Heart right ventricle (tissue), 16 donors: ENCODE data around the gene ATP6V0B. TPM values are rescaled to one million over a fixed set of nuclear protein-coding genes. Genes with fewer than 3 reads are reported as not detected.
A peak's percentile ranks its signal among the peaks of the same experiment; 100 is the strongest.

Experiments
- ATAC-seq, 8 donors: fragments of 200-7000 bp; cut with Tn5 transposase; one replicate each; pipeline ENCODE4 v1.9.1; 2020; ENCODE audit warnings: mild to moderate bottlenecking in 8 of 8, moderate library complexity in 8 of 8, moderate number of reproducible peaks in 1 of 8
- DNase-seq, 2 donors: peaks; one replicate each; pipeline ENCODE4 v3.0.0-alpha.2; 2020
- H3K27ac ChIP-seq, 10 donors: fragments of 200-600 bp; sonication (generic) in 2 of 10; one replicate each; pipeline versions ENCODE4 v1.5.0 to v1.8.0; 2020 to 2022; ENCODE audit warnings: mild to moderate bottlenecking in 3 of 10
- H3K27me3 ChIP-seq, 7 donors: fragments of 200-600 bp; one replicate each; pipeline ENCODE4 v1.8.0; 2021 to 2022; ENCODE audit warnings: mild to moderate bottlenecking in 2 of 7
- H3K36me3 ChIP-seq, 9 donors: fragments of 200-600 bp; sonication (generic) in 1 of 9; one replicate each; pipeline versions ENCODE4 v1.5.0 to v1.8.0; 2020 to 2022; ENCODE audit warnings: mild to moderate bottlenecking in 2 of 9
- H3K4me1 ChIP-seq, 9 donors: fragments of 200-600 bp; sonication (generic) in 1 of 9; one replicate each; pipeline versions ENCODE4 v1.5.0 to v1.8.0; 2020 to 2022; ENCODE audit warnings: mild to moderate bottlenecking in 4 of 9
- H3K4me3 ChIP-seq, 10 donors: fragments of 200-600 bp; sonication (generic) in 2 of 10; one replicate each; pipeline versions ENCODE4 v1.5.0 to v1.8.0; 2020 to 2022; ENCODE audit warnings: mild to moderate bottlenecking in 7 of 10, moderate library complexity in 2 of 10
- H3K9me3 ChIP-seq, 11 donors: fragments of 200-600 bp in 10 of 11; sonication (generic) in 2 of 11; one replicate each; pipeline versions ENCODE4 v1.5.0 to v1.8.0; 2013 to 2022; ENCODE audit warnings: mild to moderate bottlenecking in 2 of 11, control low read depth in 1 of 11, moderate library complexity in 1 of 11
- WGBS, 2 donors: extraction: QIAGEN DNeasy Blood & Tissue Kit; methylation state at CpG; one replicate each; pipeline ENCODE4 v1.1.7; 2013; ENCODE audit warnings: inconsistent platforms in 1 of 2; 5-methylcytosine and 5-hydroxymethylcytosine counted together
- intact Hi-C, 10 donors: fragments of 100-400 bp; cut with DNase I; formaldehyde crosslinking; loops; one replicate each; pipeline versions ENCODE4 v1.11.1 to v1.14.2; 2022
- long read RNA-seq, 3 donors: library from polyadenylated mRNA; unstranded; transcript quantifications; one replicate each; pipeline ENCODE4 v2.0.0, GENCODE V29; 2020 to 2021
- polyA plus RNA-seq, 2 donors: library from polyadenylated mRNA; stranded (reverse); fragments of 200-250 nt; gene quantifications; one replicate each; pipeline ENCODE4 v1.2.3, GENCODE V29; 2013
- total RNA-seq, 10 donors: library from RNA; stranded (reverse); fragmentation: NEBNext Ultra II Directional in 3 of 10; extraction: Animal tissue kit (Norgen Biotek cat#: 25700) in 3 of 10; gene quantifications; one replicate each; pipeline versions ENCODE4 v1.2.1 to v1.2.4, GENCODE V29; 2021 to 2023
- TF ChIP-seq, protein P1 (sequence below), 9 donors: fragments of 200-600 bp; sonication (generic) in 2 of 9; IDR thresholded peaks; one replicate each; pipeline versions ENCODE4 v1.5.0 to v1.8.0; 2021 to 2022; ENCODE audit warnings: antibody characterized with exemption in 9 of 9, mild to moderate bottlenecking in 5 of 9, moderate library complexity in 1 of 9
- donor health status: Arrhythmogenic right ventricular cardiomyopathy.
- donor health status: ischemic (EF 13 %, LVEDD 7.1; RV severe dilation, severe dysfunction).
- donor health status: healthy with polysubstance abuse.
- donor health status: DM: no; HTN: yes; CAD: no.
- donor health status: DM: no; HTN: no; CAD: no.
- donor health status: ischemic (EF 25% LVEDD 6.9; RV normal size, moderate dysfunction).
- donor health status: ischemic (EF 25% LVEDD 5.7; RV mildly dilated, moderate dysfunction).
- donor health status: healthy.
- donor health status: DM: yes; HTN: yes; CAD: no.
- donor health status: Ischemic cardiomyopathy.
- donor health status: ischemic (EF 35%, LVEDD 5.7; RV mildly dilated, moderate dysfunction).
- donor health status: nonischemic (EF 11% LVEDD 7.7; RV severe dilation, severe dysfunction).
- donor health status: DM: yes; HTN: yes; CAD: no.
- donor health status: PGD.
- donor health status: ischemic (EF 29% LVEDD 5.4; RV normal size, mild dysfunction).
- donor health status: nonischemic (EF 23%, LVEDD 6.1; RV moderate dilation, normal function).

The ATP6V0B gene
- total RNA-seq (100 to 1,000 TPM in 3 of 10 donors, 10 to 100 TPM in 7; 63.1 to 112 (median 72.9) TPM), polyA plus RNA-seq (100 to 1,000 TPM in 1 of 2 donors, 10 to 100 TPM in 1; 73.4 to 227 TPM)
- long read RNA-seq, donor 1, transcript ATP6V0B-205 (8 exons, 1,298 nt) = major isoform, 69 of 86 reads
- long read RNA-seq, donor 1, transcript ATP6V0B-201 (7 exons, 944 nt) = minor isoform, 8 of 86 reads
- long read RNA-seq, donor 1, partial matches to known transcripts = 4 of 86 reads
- long read RNA-seq, donor 1, other reads (novel, unspliced or antisense) = 2 of 86 reads
- long read RNA-seq, donor 2, transcript ATP6V0B-201 (7 exons, 944 nt) = minor isoform, 9 of 66 reads
- long read RNA-seq, donor 2, transcript ATP6V0B-205 (8 exons, 1,298 nt) = major isoform, 46 of 66 reads
- long read RNA-seq, donor 2, partial matches to known transcripts = 1 of 66 reads
- long read RNA-seq, donor 2, other reads (novel, unspliced or antisense) = 10 of 66 reads
- long read RNA-seq, donor 3, transcript ATP6V0B-201 (7 exons, 944 nt) = minor isoform, 7 of 75 reads
- long read RNA-seq, donor 3, transcript ATP6V0B-205 (8 exons, 1,298 nt) = major isoform, 58 of 75 reads
- long read RNA-seq, donor 3, partial matches to known transcripts = 1 of 75 reads
- long read RNA-seq, donor 3, other reads (novel, unspliced or antisense) = 7 of 75 reads

DNA sequence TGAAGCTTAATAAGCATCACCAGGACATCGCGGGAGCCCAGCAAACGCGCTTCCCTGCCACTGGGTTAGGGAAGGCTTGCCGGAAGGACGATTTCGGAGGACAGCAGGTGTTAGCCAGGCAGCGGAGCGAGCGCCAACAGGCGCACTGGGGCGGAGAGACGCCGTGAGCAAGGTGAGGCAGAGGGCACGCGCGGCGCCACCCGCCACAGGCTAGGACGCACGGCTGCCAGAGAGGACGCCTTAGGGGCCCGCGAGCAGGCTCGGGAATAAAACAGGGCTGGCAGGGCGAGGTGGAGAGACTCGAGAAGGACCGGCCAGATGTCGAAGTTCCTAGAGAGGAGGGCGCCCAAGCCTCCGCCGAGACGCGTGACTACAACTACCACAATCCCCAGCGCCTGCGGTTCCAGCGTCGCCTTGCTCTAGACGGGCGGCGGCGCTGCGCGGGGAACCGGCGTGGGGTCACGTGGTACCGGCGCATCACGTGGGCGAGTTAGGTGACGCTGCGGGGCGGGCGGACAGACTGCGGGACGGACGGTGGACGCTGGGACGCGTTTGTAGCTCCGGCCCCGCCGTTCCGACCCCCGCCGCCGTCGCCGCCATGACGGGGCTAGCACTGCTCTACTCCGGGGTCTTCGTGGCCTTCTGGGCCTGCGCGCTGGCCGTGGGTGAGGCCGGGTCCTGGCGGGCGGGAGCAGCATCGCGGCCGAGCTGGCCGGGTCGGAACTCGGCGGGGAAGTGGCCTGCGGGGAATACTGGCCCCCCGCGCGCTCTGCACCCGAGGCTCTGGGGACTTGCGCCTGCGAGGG lies at the start of gene ATP6V0B:
Gene ATP6V0B, plus strand, starts transcription at position 518 of the 806 bp plus-strand sequence. Its CDS starts 81 bp downstream, at position 599.
- intact Hi-C loops = loop anchor here in 1 of 10 donors (2.0 kb wide), 1 partner anchor 28 kb away; the partner anchor contains the start of gene IPO13
- TF ChIP-seq, protein P1, sequence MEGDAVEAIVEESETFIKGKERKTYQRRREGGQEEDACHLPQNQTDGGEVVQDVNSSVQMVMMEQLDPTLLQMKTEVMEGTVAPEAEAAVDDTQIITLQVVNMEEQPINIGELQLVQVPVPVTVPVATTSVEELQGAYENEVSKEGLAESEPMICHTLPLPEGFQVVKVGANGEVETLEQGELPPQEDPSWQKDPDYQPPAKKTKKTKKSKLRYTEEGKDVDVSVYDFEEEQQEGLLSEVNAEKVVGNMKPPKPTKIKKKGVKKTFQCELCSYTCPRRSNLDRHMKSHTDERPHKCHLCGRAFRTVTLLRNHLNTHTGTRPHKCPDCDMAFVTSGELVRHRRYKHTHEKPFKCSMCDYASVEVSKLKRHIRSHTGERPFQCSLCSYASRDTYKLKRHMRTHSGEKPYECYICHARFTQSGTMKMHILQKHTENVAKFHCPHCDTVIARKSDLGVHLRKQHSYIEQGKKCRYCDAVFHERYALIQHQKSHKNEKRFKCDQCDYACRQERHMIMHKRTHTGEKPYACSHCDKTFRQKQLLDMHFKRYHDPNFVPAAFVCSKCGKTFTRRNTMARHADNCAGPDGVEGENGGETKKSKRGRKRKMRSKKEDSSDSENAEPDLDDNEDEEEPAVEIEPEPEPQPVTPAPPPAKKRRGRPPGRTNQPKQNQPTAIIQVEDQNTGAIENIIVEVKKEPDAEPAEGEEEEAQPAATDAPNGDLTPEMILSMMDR (IDR thresholded peaks at IDR 0.05) = peak in 4 of 9 donors; percentile 24 to 58 (median 47)
- 1% methylated on average over 83 to 93 of the region's 93 CpGs for WGBS, 2 donors

DNA sequence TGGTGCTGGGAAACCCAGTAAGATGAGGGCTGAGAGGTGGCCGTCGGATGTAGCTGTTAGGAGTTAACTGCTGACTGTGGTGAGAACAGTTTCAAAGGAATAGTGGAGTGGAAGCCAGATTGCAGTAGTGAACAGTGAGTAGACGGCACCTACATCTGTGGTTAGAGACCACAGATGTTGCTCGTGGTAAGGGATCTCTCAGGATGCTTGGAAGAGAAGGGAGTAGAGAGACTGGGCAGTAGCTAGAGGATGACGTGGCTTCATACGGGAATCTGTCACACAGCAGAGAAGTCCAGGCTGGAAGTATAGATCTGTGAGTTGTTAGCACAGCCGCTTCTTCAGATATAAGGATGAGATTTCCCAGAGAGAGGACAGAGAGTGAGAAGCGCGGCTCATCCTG lies 48.9 kb upstream of the ATP6V0B start:
- H3K4me3 ChIP-seq = no peak overlapping the region
- H3K36me3 ChIP-seq = peaks cover 0 to 43% (median 0%) of the 10 kb centered on the region in 9 donors
- intact Hi-C loops = no loop called here

More for the DNA sequence above, at the start of gene ATP6V0B:
- peaks cover 6 to 59% (median 53%) of the 10 kb centered on the region in 9 donors for H3K4me1 ChIP-seq
- peak within 1 kb of the TSS; percentile 82 to 98 (median 92) for H3K27ac ChIP-seq
- H3K4me3 ChIP-seq = peak within 1 kb of the TSS; percentile 72 to 99 (median 88)
- H3K36me3 ChIP-seq = peaks cover 0 to 51% (median 25%) of the 10 kb centered on the region in 9 donors
- ATAC-seq = peak; percentile 86 to 94 (median 91)
- peak; percentile 96 to 97 for DNase-seq
- H3K27me3 ChIP-seq = no peaks in the 10 kb centered on the region
- H3K9me3 ChIP-seq = no peaks in the 10 kb centered on the region

DNA sequence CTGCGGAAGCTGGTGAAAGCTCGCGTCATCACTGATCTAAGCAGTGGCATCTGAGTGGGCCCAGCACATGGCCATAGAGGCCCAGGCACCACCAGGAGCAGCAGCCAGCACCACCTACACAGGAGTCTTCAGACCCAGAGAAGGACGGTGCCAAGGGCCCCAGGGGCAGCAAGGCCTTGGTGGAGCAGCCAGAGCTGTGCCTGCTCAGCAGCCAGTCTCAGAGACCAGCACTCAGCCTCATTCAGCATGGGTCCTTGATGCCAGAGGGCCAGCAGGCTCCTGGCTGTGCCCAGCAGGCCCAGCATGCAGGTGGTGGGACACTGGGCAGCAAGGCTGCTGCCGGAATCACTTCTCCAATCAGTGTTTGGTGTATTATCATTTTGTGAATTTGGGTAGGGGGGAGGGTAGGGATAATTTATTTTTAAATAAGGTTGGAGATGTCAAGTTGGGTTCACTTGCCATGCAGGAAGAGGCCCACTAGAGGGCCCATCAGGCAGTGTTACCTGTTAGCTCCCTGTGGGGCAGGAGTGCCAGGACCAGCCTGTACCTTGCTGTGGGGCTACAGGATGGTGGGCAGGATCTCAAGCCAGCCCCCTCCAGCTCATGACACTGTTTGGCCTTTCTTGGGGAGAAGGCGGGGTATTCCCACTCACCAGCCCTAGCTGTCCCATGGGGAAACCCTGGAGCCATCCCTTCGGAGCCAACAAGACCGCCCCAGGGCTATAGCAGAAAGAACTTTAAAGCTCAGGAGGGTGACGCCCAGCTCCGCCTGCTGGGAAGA lies 44.4 kb upstream of the ATP6V0B start:
- Histone ChIP-seq H3K27me3 (peaks cover 0 to 26% (median 21%) of the 10 kb centered on the region in 7 donors), H3K4me3 (no peak overlapping the region), H3K36me3 (peaks cover 0 to 20% (median 0%) of the 10 kb centered on the region in 9 donors), H3K27ac (no peak overlapping the region), H3K4me1 (peaks cover 3 to 27% (median 11%) of the 10 kb centered on the region in 9 donors), H3K9me3 (no peaks in the 10 kb centered on the region)
- DNase-seq (no peak), ATAC-seq (no peak)
- TF ChIP-seq, protein P1 (IDR thresholded peaks at IDR 0.05) = peak in 8 of 9 donors; percentile 9 to 49 (median 39)
- intact Hi-C loops = loop anchor here in 7 of 10 donors (5.0 to 10.0 kb wide), 4 partner anchors 388 to 406 kb away; partner anchors contain the start of gene PTPRF (in 1 of the 7)
- WGBS, 2 donors = 96 to 97% methylated on average over 10 of the region's 10 CpGs

More for the DNA sequence above, 48.9 kb upstream of the ATP6V0B start:
- TF ChIP-seq, protein P1 (IDR thresholded peaks at IDR 0.05) = no peak
- DNase-seq (no peak), ATAC-seq (no peak)
- H3K27ac ChIP-seq = no peak overlapping the region
- WGBS, 2 donors = 96% methylated on average over 9 of the region's 9 CpGs
- H3K4me1 ChIP-seq = no peaks in the 10 kb centered on the region
- no peaks in the 10 kb centered on the region for H3K9me3 ChIP-seq
- no peaks in the 10 kb centered on the region for H3K27me3 ChIP-seq
